Trophoblast cell (in vitro differentiated cells and primary cell): Measurements from ENCODE around the gene RHCG.

Experiments
- DNase-seq, 2 donors: peaks; one replicate each; pipeline ENCODE4 v3.0.0-alpha.2; 2016
- H2AFZ ChIP-seq: 2 replicates; pipeline ENCODE4 v1.6.1; 2013; ENCODE audit warnings: low read length, moderate library complexity, mild to moderate bottlenecking; ENCODE audit not compliant: insufficient read depth, poor library complexity
- H2AK5ac ChIP-seq: 2 replicates; pipeline ENCODE4 v1.6.1; 2013; ENCODE audit warnings: mild to moderate bottlenecking, low read length
- H2BK120ac ChIP-seq: 2 replicates; pipeline ENCODE4 v1.6.1; 2013; ENCODE audit warnings: low read length, mild to moderate bottlenecking, moderate library complexity; ENCODE audit not compliant: insufficient read depth, poor library complexity
- H2BK12ac ChIP-seq: 2 replicates; pipeline ENCODE4 v1.6.1; 2013; ENCODE audit warnings: mild to moderate bottlenecking, low read length, moderate library complexity
- H2BK5ac ChIP-seq: 2 replicates; pipeline ENCODE4 v1.6.1; 2013; ENCODE audit warnings: low read length, low read depth, moderate library complexity, mild to moderate bottlenecking; ENCODE audit not compliant: poor library complexity
- H3K14ac ChIP-seq: 2 replicates; pipeline ENCODE4 v1.6.1; 2013; ENCODE audit warnings: mild to moderate bottlenecking, low read length
- H3K18ac ChIP-seq: 2 replicates; pipeline ENCODE4 v1.6.1; 2013; ENCODE audit warnings: mild to moderate bottlenecking, low read length
- H3K23ac ChIP-seq: 2 replicates; pipeline ENCODE4 v1.6.1; 2013; ENCODE audit warnings: low read length
- H3K27ac ChIP-seq: 2 replicates; pipeline ENCODE4 v1.5.1; 2013; ENCODE audit warnings: low read depth, mild to moderate bottlenecking, inconsistent platforms, low read length, moderate library complexity
- H3K27me3 ChIP-seq: 2 replicates; pipeline ENCODE4 v1.6.1; 2013; ENCODE audit warnings: inconsistent platforms, mild to moderate bottlenecking, low read length, moderate library complexity; ENCODE audit not compliant: insufficient read depth
- H3K36me3 ChIP-seq, 2 experiments: 1 replicate in 1 of 2; 2 replicates in 1 of 2; pipeline ENCODE4 v1.6.1; 2013; ENCODE audit warnings: low read length in 2 of 2, mild to moderate bottlenecking in 2 of 2, moderate library complexity in 1 of 2; ENCODE audit not compliant: insufficient read depth in 2 of 2, control insufficient read depth in 1 of 2
- H3K4ac ChIP-seq: 2 replicates; pipeline ENCODE4 v1.6.1; 2013; ENCODE audit warnings: low read depth, mild to moderate bottlenecking, low read length, moderate library complexity
- H3K4me1 ChIP-seq, 2 experiments: 1 replicate in 1 of 2; 2 replicates in 1 of 2; pipeline ENCODE4 v1.6.1; 2013; ENCODE audit warnings: low read length in 2 of 2, mild to moderate bottlenecking in 2 of 2, moderate library complexity in 1 of 2; ENCODE audit not compliant: insufficient read depth in 2 of 2, control insufficient read depth in 1 of 2
- H3K4me2 ChIP-seq: 2 replicates; pipeline ENCODE4 v1.6.1; 2013; ENCODE audit warnings: inconsistent platforms, mild to moderate bottlenecking, low read length, moderate library complexity
- H3K4me3 ChIP-seq: 2 replicates; pipeline ENCODE4 v1.5.1; 2013; ENCODE audit warnings: mild to moderate bottlenecking, low read depth, low read length, inconsistent platforms
- H3K79me1 ChIP-seq: one replicate; pipeline ENCODE4 v1.6.1; 2013; ENCODE audit warnings: low read length
- H3K79me2 ChIP-seq: 2 replicates; pipeline ENCODE4 v1.6.1; 2013; ENCODE audit warnings: low read length, mild to moderate bottlenecking; ENCODE audit not compliant: control insufficient read depth, insufficient read depth, poor library complexity
- H3K9ac ChIP-seq: 2 replicates; pipeline ENCODE4 v1.6.1; 2013; ENCODE audit warnings: mild to moderate bottlenecking, low read length
- H3K9me3 ChIP-seq: 2 replicates; pipeline ENCODE4 v1.6.1; 2013; ENCODE audit warnings: low read depth, mild to moderate bottlenecking, control low read depth, inconsistent platforms, low read length; ENCODE audit not compliant: insufficient read depth
- H4K12ac ChIP-seq: 2 replicates; pipeline ENCODE4 v1.6.1; 2013; ENCODE audit warnings: low read depth, mild to moderate bottlenecking, low read length, moderate library complexity
- H4K8ac ChIP-seq: 2 replicates; pipeline ENCODE4 v1.6.1; 2013; ENCODE audit warnings: low read depth, mild to moderate bottlenecking, low read length, moderate library complexity
- H4K91ac ChIP-seq: one replicate; pipeline ENCODE4 v1.6.1; 2013; ENCODE audit warnings: low read depth, mild to moderate bottlenecking, low read length, moderate library complexity
- WGBS: extraction: QIAGEN DNeasy Blood & Tissue Kit; methylation state at CpG from one replicate; pipeline ENCODE4 v1.1.7; 2013; ENCODE audit warnings: missing lambda C conversion rate; ENCODE audit not compliant: insufficient read length, insufficient coverage; ENCODE audit errors: extremely low coverage; 5-methylcytosine and 5-hydroxymethylcytosine counted together

RHCG gene

DNA sequence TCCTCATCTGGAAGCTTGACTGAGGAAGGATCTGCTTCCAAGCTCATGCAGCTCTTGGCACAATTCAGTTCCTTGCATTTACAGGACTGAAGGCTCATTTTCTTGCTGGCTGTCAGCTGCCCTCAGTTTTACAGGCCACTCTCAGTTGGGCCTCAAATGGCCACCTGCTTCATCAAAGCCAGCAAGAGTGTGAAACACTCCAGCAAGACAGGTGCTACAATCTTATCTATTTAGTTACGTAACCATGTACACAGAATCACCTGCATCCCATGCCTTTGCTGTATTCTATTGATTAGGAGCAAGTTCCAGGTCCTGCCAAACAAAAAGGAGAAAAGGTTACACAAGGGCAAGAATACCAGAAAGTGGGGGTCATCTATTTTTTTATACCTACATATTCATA, 40.8 kb downstream of the RHCG start:
- Histone ChIP-seq H3K36me3 (no peaks in the 10 kb centered on the region), H2BK5ac (no peak overlapping the region), H3K79me2 (no peaks in the 10 kb centered on the region), H2BK12ac (no peak overlapping the region), H4K91ac (no peak overlapping the region), H3K4ac (no peak overlapping the region), H2AFZ (no peak overlapping the region), H3K4me1 (peaks cover 5 to 6% of the 10 kb centered on the region in 2 experiments), H3K18ac (no peak overlapping the region), H3K27me3 (no peaks in the 10 kb centered on the region), H2AK5ac (no peak overlapping the region), H2BK120ac (no peak overlapping the region), H3K14ac (no peak overlapping the region), H3K4me3 (no peak overlapping the region), H4K12ac (no peak overlapping the region), H3K79me1 (peaks cover under 1% of the 10 kb centered on the region), H3K9ac (no peak overlapping the region), H3K27ac (no peak overlapping the region), H4K8ac (no peak overlapping the region), H3K23ac (no peak overlapping the region), H3K4me2 (no peak overlapping the region), H3K9me3 (no peaks in the 10 kb centered on the region)
- DNase-seq, result peak in 1 of 2 donors; percentile 55
- WGBS, result no CpG with 5 or more reads among the region's 1 CpG

- Histone ChIP-seq H3K9me3 (no peaks in the 10 kb centered on the region), H2AFZ (no peak overlapping the region), H4K12ac (no peak overlapping the region), H3K36me3 (no peaks in the 10 kb centered on the region), H3K79me2 (no peaks in the 10 kb centered on the region), H2BK120ac (no peak overlapping the region), H3K4ac (no peak overlapping the region), H2AK5ac (no peak overlapping the region), H3K9ac (no peak overlapping the region), H3K18ac (no peak overlapping the region), H2BK12ac (no peak overlapping the region), H3K27me3 (no peaks in the 10 kb centered on the region), H3K27ac (no peak overlapping the region), H3K4me1 (peaks cover 24 to 26% of the 10 kb centered on the region in 2 experiments), H4K91ac (no peak overlapping the region), H2BK5ac (no peak overlapping the region), H3K23ac (no peak overlapping the region), H3K4me2 (no peak overlapping the region), H4K8ac (no peak overlapping the region), H3K14ac (no peak overlapping the region), H3K79me1 (peaks cover 10% of the 10 kb centered on the region), H3K4me3 (no peak overlapping the region)
- no CpG with 5 or more reads among the region's 8 CpGs for WGBS
- DNase-seq, result no peak
Measured at GRCh38 chr15:89452330-89452836, 44.0 kb downstream of the RHCG start.

DNA sequence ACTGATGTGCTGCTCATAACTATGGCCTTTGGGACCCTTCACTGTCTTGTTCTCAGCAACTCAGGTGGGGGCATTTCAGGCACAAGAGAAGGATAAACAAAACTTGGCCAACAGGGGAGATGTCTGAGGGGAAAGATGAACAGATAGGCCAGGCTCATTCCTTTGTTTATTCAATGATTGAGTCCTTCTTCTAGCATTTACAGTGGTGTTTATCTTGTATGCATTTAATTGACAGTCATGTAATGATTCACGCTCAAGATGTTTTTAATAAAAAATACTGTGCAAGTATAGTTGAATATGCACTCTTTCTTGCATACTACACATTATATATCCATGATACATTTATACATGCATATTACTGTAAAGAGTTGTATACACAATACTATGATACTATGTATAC, 44.5 kb downstream of the RHCG start:
- WGBS, result no CpG with 5 or more reads among the region's 1 CpG
- H3K27ac ChIP-seq, result no peak overlapping the region

DNA sequence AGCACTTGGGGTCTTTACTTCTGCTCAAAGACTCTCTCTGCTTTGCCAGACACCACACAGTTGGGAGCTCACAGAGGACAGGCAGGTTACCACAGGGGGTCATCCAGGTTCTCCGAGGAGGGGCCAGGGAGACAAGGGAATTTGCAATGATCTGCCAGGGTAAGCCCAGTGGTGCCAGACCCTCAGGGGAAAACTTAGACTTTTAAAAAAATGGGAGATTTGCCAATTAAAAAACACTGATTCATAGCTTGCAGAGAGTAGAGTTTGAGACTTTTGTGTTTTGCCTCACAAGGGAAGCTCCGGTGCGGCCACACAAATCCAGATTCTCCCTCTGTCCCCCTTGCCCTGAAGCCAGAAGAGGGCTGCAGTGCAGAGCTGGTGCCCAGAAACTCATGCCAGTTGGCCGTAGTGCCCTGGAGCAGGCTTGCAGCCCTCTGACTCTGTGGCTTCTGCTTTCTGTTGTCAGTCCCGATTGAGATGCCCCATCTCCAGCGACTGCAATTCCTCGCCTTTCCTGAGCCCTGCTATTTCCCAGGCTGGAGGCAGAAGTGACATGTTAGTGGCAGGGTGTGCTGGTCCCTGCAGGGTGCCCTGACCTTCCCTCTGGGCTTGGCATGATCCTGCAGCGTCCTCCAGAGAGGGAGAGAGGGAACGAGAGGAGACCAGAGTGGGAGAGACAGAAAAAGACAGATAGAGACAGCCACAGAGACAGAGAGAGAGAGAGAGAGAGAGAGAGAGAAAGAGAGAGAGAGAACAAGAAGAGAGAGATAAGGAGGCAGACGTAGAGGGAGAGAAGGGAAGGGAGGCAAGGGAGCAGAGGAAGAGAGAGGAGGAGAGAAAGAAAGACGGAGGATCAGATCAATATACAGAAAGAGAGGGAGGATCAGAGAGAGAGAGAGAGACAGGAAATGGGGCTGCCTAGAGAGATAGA, 46.0 kb downstream of the RHCG start:
- H3K18ac ChIP-seq, result peak overlapping the region; percentile 21
- DNase-seq, result no peak
- WGBS, result no CpG with 5 or more reads among the region's 11 CpGs

More for the DNA sequence above, 44.5 kb downstream of the RHCG start:
- peaks cover 26 to 27% of the 10 kb centered on the region in 2 experiments for H3K4me1 ChIP-seq
- no peak overlapping the region for H2AK5ac ChIP-seq
- no peaks in the 10 kb centered on the region for H3K9me3 ChIP-seq
- H3K4ac ChIP-seq, result no peak overlapping the region
- no peak overlapping the region for H4K8ac ChIP-seq
- H2BK12ac ChIP-seq, result no peak overlapping the region
- no peak overlapping the region for H2BK120ac ChIP-seq
- H3K36me3 ChIP-seq, result no peaks in the 10 kb centered on the region
- no peaks in the 10 kb centered on the region for H3K79me2 ChIP-seq
- no peak overlapping the region for H2BK5ac ChIP-seq
- no peak overlapping the region for H2AFZ ChIP-seq
- H3K4me3 ChIP-seq, result no peak overlapping the region
- no peak overlapping the region for H4K12ac ChIP-seq
- H3K4me2 ChIP-seq, result no peak overlapping the region
- no peaks in the 10 kb centered on the region for H3K27me3 ChIP-seq
- no peak overlapping the region for H4K91ac ChIP-seq
- no peak overlapping the region for H3K23ac ChIP-seq
- H3K18ac ChIP-seq, result no peak overlapping the region
- no peak overlapping the region for H3K9ac ChIP-seq
- peaks cover 10% of the 10 kb centered on the region for H3K79me1 ChIP-seq
- no peak overlapping the region for H3K14ac ChIP-seq
- no peak for DNase-seq

More for the DNA sequence above, 46.0 kb downstream of the RHCG start:
- Histone ChIP-seq H2AFZ (no peak overlapping the region), H3K79me2 (no peaks in the 10 kb centered on the region), H3K27me3 (no peaks in the 10 kb centered on the region), H3K23ac (no peak overlapping the region), H3K9ac (no peak overlapping the region), H2AK5ac (peak overlapping the region; percentile 22), H3K4me2 (no peak overlapping the region), H3K4ac (no peak overlapping the region), H2BK5ac (no peak overlapping the region), H2BK12ac (no peak overlapping the region), H3K4me3 (no peak overlapping the region), H4K8ac (no peak overlapping the region), H3K14ac (peak overlapping the region; percentile 4), H4K91ac (peak overlapping the region; percentile 8), H2BK120ac (peak overlapping the region; percentile 61), H3K9me3 (no peaks in the 10 kb centered on the region), H3K4me1 (peaks cover 26 to 30% of the 10 kb centered on the region in 2 experiments), H3K27ac (no peak overlapping the region), H3K36me3 (no peaks in the 10 kb centered on the region), H3K79me1 (peaks cover 10% of the 10 kb centered on the region), H4K12ac (no peak overlapping the region)
